Inferior parietal cortex (tissue), 1 donor: ENCODE measurements around the gene PRR16.
A peak's percentile ranks its signal among the peaks of the same experiment; 100 is the strongest.
"Not testable (repeated sequence)": the region's sequence is repeated elsewhere in the genome, so short reads cannot be mapped to it uniquely, and the experiment has no call there.

Experiments used
- DNase-seq: peaks from one replicate; pipeline ENCODE4 v3.0.0-alpha.2; 2016; ENCODE audit errors: extremely low spot score

Gene PRR16

GRCh38 chr5:120463991-120464626 is at the start of gene PRR16:
Gene PRR16, plus strand, starts transcription at chr5:120464300.
- peak; percentile 50 for DNase-seq

- no peak for DNase-seq
Measured at GRCh38 chr5:120415985-120416384, 48.1 kb upstream of the PRR16 start.

- DNase-seq, result no peak
Measured at GRCh38 chr5:120419127-120419526, 45.0 kb upstream of the PRR16 start.

GRCh38 chr5:120426633-120427275 is 37.3 kb upstream of the PRR16 start:
- not testable (repeated sequence) for DNase-seq

- DNase-seq, result no peak
Measured at GRCh38 chr5:120430572-120430971, 33.5 kb upstream of the PRR16 start.

GRCh38 chr5:120432861-120433260 is 31.2 kb upstream of the PRR16 start:
- no peak for DNase-seq

- no peak for DNase-seq
Measured at GRCh38 chr5:120435129-120435528, 29.0 kb upstream of the PRR16 start.

GRCh38 chr5:120436996-120437395 is 27.1 kb upstream of the PRR16 start:
- DNase-seq, result no peak

- DNase-seq, result no peak
Measured at GRCh38 chr5:120442694-120443093, 21.4 kb upstream of the PRR16 start.

GRCh38 chr5:120443607-120444006 is 20.5 kb upstream of the PRR16 start:
- no peak for DNase-seq

GRCh38 chr5:120446068-120446492 is 18.0 kb upstream of the PRR16 start:
- no peak for DNase-seq

- no peak for DNase-seq
Measured at GRCh38 chr5:120446901-120447300, 17.2 kb upstream of the PRR16 start.

- DNase-seq, result no peak
Measured at GRCh38 chr5:120447706-120448239, 16.3 kb upstream of the PRR16 start.

GRCh38 chr5:120449501-120449900 is 14.6 kb upstream of the PRR16 start:
- no peak for DNase-seq

- no peak for DNase-seq
Measured at GRCh38 chr5:120450910-120451309, 13.2 kb upstream of the PRR16 start.

- no peak for DNase-seq
Measured at GRCh38 chr5:120451445-120451844, 12.7 kb upstream of the PRR16 start.

- no peak for DNase-seq
Measured at GRCh38 chr5:120452471-120452870, 11.6 kb upstream of the PRR16 start.

GRCh38 chr5:120454094-120454798 is 9.9 kb upstream of the PRR16 start:
- no peak for DNase-seq

- no peak for DNase-seq
Measured at GRCh38 chr5:120456006-120456405, 8.1 kb upstream of the PRR16 start.

- no peak for DNase-seq
Measured at GRCh38 chr5:120457839-120458507, 6.1 kb upstream of the PRR16 start.

GRCh38 chr5:120458508-120458847 is 5.6 kb upstream of the PRR16 start:
- DNase-seq, result not testable (repeated sequence)

GRCh38 chr5:120461251-120461650 is 2.8 kb upstream of the PRR16 start:
- no peak for DNase-seq
